Neuronal stem cell (in vitro differentiated cells): Measurements from ENCODE around the gene ASGR1.
"Not testable (repeated sequence)": the region's sequence is repeated elsewhere in the genome, so short reads cannot be mapped to it uniquely, and the experiment has no call there.

Experiments used
- DNase-seq: peaks from one replicate; pipeline ENCODE4 v3.0.0-alpha.2; 2013; ENCODE audit warnings: low spot score
- H2AFZ ChIP-seq: one replicate; pipeline ENCODE4 v1.6.1; 2013; ENCODE audit warnings: mild to moderate bottlenecking, low read length, inconsistent platforms
- H2AK5ac ChIP-seq: 2 replicates; pipeline ENCODE4 v1.6.1; 2013; ENCODE audit warnings: low read depth, mild to moderate bottlenecking, inconsistent platforms, low read length, moderate library complexity, mixed read lengths
- H2BK120ac ChIP-seq: 2 replicates; pipeline ENCODE4 v1.6.1; 2013; ENCODE audit warnings: low read depth, mild to moderate bottlenecking, inconsistent platforms, low read length, moderate library complexity, mixed read lengths
- H2BK12ac ChIP-seq: one replicate; pipeline ENCODE4 v1.6.1; 2013; ENCODE audit warnings: low read length, inconsistent platforms
- H2BK15ac ChIP-seq: 2 replicates; pipeline ENCODE4 v1.6.1; 2013; ENCODE audit warnings: mild to moderate bottlenecking, low read length, inconsistent platforms, mixed read lengths
- H2BK5ac ChIP-seq: one replicate; pipeline ENCODE4 v1.6.1; 2013; ENCODE audit warnings: inconsistent platforms, mild to moderate bottlenecking, low read length, moderate library complexity
- H3K14ac ChIP-seq: one replicate; pipeline ENCODE4 v1.6.1; 2013; ENCODE audit warnings: low read length, inconsistent platforms
- H3K18ac ChIP-seq: 2 replicates; pipeline ENCODE4 v1.6.1; 2013; ENCODE audit warnings: low read length, inconsistent platforms
- H3K23ac ChIP-seq: 2 replicates; pipeline ENCODE4 v1.6.1; 2013; ENCODE audit warnings: low read depth, mild to moderate bottlenecking, mixed read lengths, low read length, inconsistent platforms; ENCODE audit not compliant: poor library complexity
- H3K27ac ChIP-seq: replicated peaks from 3 replicates; pipeline ENCODE4 v1.5.1; 2013; ENCODE audit warnings: low read length, inconsistent platforms
- H3K27me3 ChIP-seq, 3 experiments: 2 replicates each; pipeline ENCODE4 v1.6.1; 2013; ENCODE audit warnings: low read length in 3 of 3, mild to moderate bottlenecking in 2 of 3, inconsistent platforms in 1 of 3, low read depth in 1 of 3, mixed read lengths in 1 of 3, moderate library complexity in 1 of 3; ENCODE audit not compliant: control insufficient read depth in 3 of 3, insufficient read depth in 3 of 3
- H3K36me3 ChIP-seq, 2 donors: replicated peaks in 1 of 2; 2 replicates each; pipeline ENCODE4 v1.6.1; 2013; ENCODE audit warnings: low read length in 2 of 2; ENCODE audit not compliant: control insufficient read depth in 2 of 2, insufficient read depth in 2 of 2
- H3K4ac ChIP-seq: 2 replicates; pipeline ENCODE4 v1.6.1; 2013; ENCODE audit warnings: inconsistent platforms, mild to moderate bottlenecking, low read length, moderate library complexity
- H3K4me1 ChIP-seq, 2 donors: 1 replicate in 1 of 2; 2 replicates in 1 of 2; pipeline ENCODE4 v1.6.1; 2013; ENCODE audit warnings: low read length in 2 of 2, low read depth in 1 of 2; ENCODE audit not compliant: control insufficient read depth in 2 of 2, insufficient read depth in 1 of 2
- H3K4me2 ChIP-seq: one replicate; pipeline ENCODE4 v1.6.1; 2013; ENCODE audit warnings: mild to moderate bottlenecking, low read length, inconsistent platforms; ENCODE audit not compliant: insufficient read depth, poor library complexity, severe bottlenecking
- H3K4me3 ChIP-seq, 2 donors: 2 replicates each; pipeline ENCODE4 v1.5.1; 2013; ENCODE audit warnings: low read length in 2 of 2, mild to moderate bottlenecking in 2 of 2, inconsistent platforms in 1 of 2, moderate library complexity in 1 of 2
- H3K79me1 ChIP-seq: one replicate; pipeline ENCODE4 v1.6.1; 2013; ENCODE audit warnings: low read depth, mild to moderate bottlenecking, inconsistent platforms, low read length, moderate library complexity
- H3K9ac ChIP-seq: one replicate; pipeline ENCODE4 v1.6.1; 2013; ENCODE audit warnings: mild to moderate bottlenecking, low read depth, low read length, inconsistent platforms; ENCODE audit not compliant: poor library complexity
- H3K9me3 ChIP-seq, 2 donors: replicated peaks in 1 of 2; 2 replicates each; pipeline versions ENCODE3 to v1.6.1; 2013; ENCODE audit warnings: low read length in 2 of 2, mild to moderate bottlenecking in 2 of 2, inconsistent platforms in 1 of 2, low read depth in 1 of 2, mixed read lengths in 1 of 2, moderate library complexity in 1 of 2; ENCODE audit not compliant: control insufficient read depth in 2 of 2, insufficient read depth in 1 of 2
- H4K8ac ChIP-seq: one replicate; pipeline ENCODE4 v1.6.1; 2013; ENCODE audit warnings: low read depth, mild to moderate bottlenecking, inconsistent platforms, low read length, moderate library complexity
- H4K91ac ChIP-seq: one replicate; pipeline ENCODE4 v1.6.1; 2013; ENCODE audit warnings: low read length, low read depth, mild to moderate bottlenecking, inconsistent platforms; ENCODE audit not compliant: poor library complexity
- WGBS, 2 donors: extraction: QIAGEN DNeasy Blood & Tissue Kit; methylation state at CpG; one replicate each; pipeline ENCODE4 v1.1.7; 2013; ENCODE audit warnings: missing lambda C conversion rate in 2 of 2, mixed read lengths in 1 of 2; ENCODE audit not compliant: insufficient read length in 2 of 2, insufficient replicate concordance in 1 of 2; ENCODE audit errors: extremely low coverage in 2 of 2; 5-methylcytosine and 5-hydroxymethylcytosine counted together

Gene ASGR1

GRCh38 chr17:7158424-7158823 is 20.7 kb downstream of the ASGR1 start:
- H3K14ac ChIP-seq, H3K79me1 ChIP-seq, H4K8ac ChIP-seq, H3K4ac ChIP-seq, H3K36me3 ChIP-seq, H3K27ac ChIP-seq, H3K9me3 ChIP-seq, H3K4me2 ChIP-seq, H3K27me3 ChIP-seq, H2AK5ac ChIP-seq, H2AFZ ChIP-seq, H2BK5ac ChIP-seq, H3K4me1 ChIP-seq, H3K23ac ChIP-seq, H4K91ac ChIP-seq, H3K4me3 ChIP-seq, H3K9ac ChIP-seq, H2BK12ac ChIP-seq, H3K18ac ChIP-seq, DNase-seq, H2BK15ac ChIP-seq, H2BK120ac ChIP-seq: not testable (repeated sequence)
- no CpG with 5 or more reads among the region's 10 CpGs for WGBS, 2 donors

GRCh38 chr17:7156342-7156940 is 22.7 kb downstream of the ASGR1 start:
- no peak overlapping the region for H3K18ac ChIP-seq
- H3K36me3 ChIP-seq = no peaks in the 10 kb centered on the region
- H3K4me2 ChIP-seq = no peak overlapping the region
- H3K27ac ChIP-seq = no peak overlapping the region
- no peaks in the 10 kb centered on the region for H3K4me1 ChIP-seq
- H3K79me1 ChIP-seq = no peaks in the 10 kb centered on the region
- peaks cover 0 to 2% of the 10 kb centered on the region in 2 donors for H3K9me3 ChIP-seq
- H4K91ac ChIP-seq = no peak overlapping the region
- no peak overlapping the region for H3K4me3 ChIP-seq
- H3K9ac ChIP-seq = no peak overlapping the region
- H3K23ac ChIP-seq = no peak overlapping the region
- H2BK5ac ChIP-seq = no peak overlapping the region
- H2BK15ac ChIP-seq = no peak overlapping the region
- no peak overlapping the region for H3K4ac ChIP-seq
- no peak overlapping the region for H2BK120ac ChIP-seq
- H3K27me3 ChIP-seq = no peaks in the 10 kb centered on the region
- no peak for DNase-seq
- peak overlapping the region; percentile 54 for H2AFZ ChIP-seq
- H2AK5ac ChIP-seq = no peak overlapping the region
- no peak overlapping the region for H2BK12ac ChIP-seq
- H3K14ac ChIP-seq = no peak overlapping the region
- no CpG with 5 or more reads among the region's 10 CpGs for WGBS, 2 donors
- H4K8ac ChIP-seq = no peak overlapping the region

GRCh38 chr17:7147772-7148171 is 31.4 kb downstream of the ASGR1 start:
- H3K18ac ChIP-seq = no peak overlapping the region
- no peak overlapping the region for H3K4me2 ChIP-seq
- no peak overlapping the region for H2BK15ac ChIP-seq
- no peaks in the 10 kb centered on the region for H3K27me3 ChIP-seq
- peaks cover 10 to 16% of the 10 kb centered on the region in 2 donors for H3K4me1 ChIP-seq
- H3K36me3 ChIP-seq = no peaks in the 10 kb centered on the region
- H3K27ac ChIP-seq = no peak overlapping the region
- no peak overlapping the region for H3K9ac ChIP-seq
- H2AK5ac ChIP-seq = no peak overlapping the region
- no peak overlapping the region for H4K91ac ChIP-seq
- no peak overlapping the region for H3K4ac ChIP-seq
- no peak overlapping the region for H4K8ac ChIP-seq
- H3K4me3 ChIP-seq = no peak overlapping the region
- no peaks in the 10 kb centered on the region for H3K79me1 ChIP-seq
- H3K9me3 ChIP-seq = no peaks in the 10 kb centered on the region
- no peak overlapping the region for H2AFZ ChIP-seq
- H2BK120ac ChIP-seq = no peak overlapping the region
- WGBS, 2 donors = no CpG with 5 or more reads among the region's 3 CpGs
- H3K23ac ChIP-seq = no peak overlapping the region
- no peak overlapping the region for H2BK12ac ChIP-seq
- no peak for DNase-seq
- no peak overlapping the region for H3K14ac ChIP-seq
- H2BK5ac ChIP-seq = no peak overlapping the region

- Histone ChIP-seq H4K8ac (no peak overlapping the region), H2BK5ac (no peak overlapping the region), H3K27ac (peak overlapping the region; percentile 9), H3K27me3 (peaks cover 0 to 2% (median 0%) of the 10 kb centered on the region in 3 experiments), H3K9me3 (no peaks in the 10 kb centered on the region), H3K36me3 (no peaks in the 10 kb centered on the region), H3K23ac (no peak overlapping the region), H3K4ac (no peak overlapping the region), H2BK15ac (no peak overlapping the region), H3K4me1 (peaks cover 10 to 16% of the 10 kb centered on the region in 2 donors), H2BK12ac (no peak overlapping the region), H4K91ac (no peak overlapping the region), H2BK120ac (no peak overlapping the region), H3K4me3 (no peak overlapping the region), H3K9ac (no peak overlapping the region), H2AK5ac (no peak overlapping the region), H2AFZ (peak overlapping the region; percentile 12), H3K4me2 (peak overlapping the region; percentile 14), H3K18ac (no peak overlapping the region), H3K14ac (no peak overlapping the region), H3K79me1 (no peaks in the 10 kb centered on the region)
- WGBS, 2 donors = no CpG with 5 or more reads among the region's 6 CpGs
- peak; percentile 62 for DNase-seq
These were observed 33.1 kb downstream of the ASGR1 start for GRCh38 chr17:7146115-7146514.
